ENCODE data around the gene MS4A12.
"Not testable (repeated sequence)": the region's sequence is repeated elsewhere in the genome, so short reads cannot be mapped to it uniquely, and the experiment has no call there.

Gene MS4A12

DNA sequence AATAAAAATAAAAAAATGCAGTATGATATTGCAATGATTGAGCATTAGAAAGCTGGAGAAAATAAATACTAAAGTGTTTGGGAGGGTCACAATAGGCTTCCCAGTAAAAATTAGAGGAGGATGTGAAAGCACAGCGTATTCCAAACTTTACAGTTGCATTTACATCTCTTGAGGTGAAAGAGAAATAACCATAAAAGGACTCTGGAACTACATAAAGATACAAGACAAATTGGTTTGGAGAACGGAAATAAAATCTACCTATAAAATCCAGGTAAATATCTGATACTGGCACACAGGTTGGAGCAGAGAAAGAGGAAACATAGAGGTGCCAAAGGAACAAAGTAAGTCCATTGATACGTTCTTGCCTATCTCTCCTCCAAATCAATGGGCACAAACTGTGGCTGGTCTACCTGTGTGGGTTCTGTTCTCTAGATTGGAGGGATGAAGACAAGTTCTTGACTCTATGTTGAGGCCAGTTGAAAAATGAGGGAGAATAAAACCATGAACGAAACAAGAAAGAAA lies at the start of gene MS4A12:
TSS of gene MS4A12 (plus strand) at position 291 of the 522 bp plus-strand sequence. CDS start 4,541 bp downstream, outside the sequence.
- no peak for DNase-seq

GRCh38 chr11:60447070-60447469 lies 45.5 kb upstream of the MS4A12 start:
- DNase-seq = no peak

DNA sequence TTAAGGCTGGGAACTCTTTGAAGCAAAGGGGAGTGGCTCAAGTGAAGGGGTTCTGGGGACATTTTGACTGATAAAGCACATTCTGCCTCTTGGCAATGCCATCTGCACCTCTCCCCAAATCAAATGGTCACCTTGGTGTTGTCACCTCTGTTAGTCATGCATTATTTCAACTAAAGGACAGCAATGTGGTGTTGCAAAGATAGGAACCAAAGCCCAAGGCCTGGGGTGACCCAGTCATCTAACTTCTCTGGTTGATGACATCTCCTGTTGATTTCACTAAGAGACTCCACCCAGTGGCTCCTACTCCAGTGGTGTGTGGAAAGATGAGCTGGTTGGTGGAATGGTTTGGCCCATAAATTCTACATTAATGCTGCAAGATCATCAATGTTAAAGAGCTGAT lies 44.7 kb upstream of the MS4A12 start:
- DNase-seq = no peak

DNA sequence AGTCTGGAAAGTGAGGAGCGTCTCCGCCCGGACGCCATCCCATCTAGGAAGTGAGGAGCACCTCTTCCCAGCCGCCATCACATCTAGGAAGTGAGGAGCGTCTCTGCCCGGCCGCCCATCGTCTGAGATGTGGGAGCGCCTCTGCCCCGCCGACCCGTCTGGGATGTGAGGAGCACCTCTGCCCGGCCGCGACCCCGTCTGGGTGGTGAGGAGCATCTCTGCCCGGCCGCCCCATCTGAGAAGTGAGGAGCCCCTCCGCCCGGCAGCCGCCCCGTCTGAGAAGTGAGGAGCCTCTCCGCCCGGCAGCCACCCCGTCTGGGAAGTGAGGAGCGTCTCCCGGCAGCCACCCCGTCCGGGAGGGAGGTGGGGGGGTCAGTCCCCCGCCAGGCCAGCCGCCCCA lies 41.4 kb upstream of the MS4A12 start:
- DNase-seq = not testable (repeated sequence)

- DNase-seq = no peak
Observed at GRCh38 chr11:60454212-60454611, 38.4 kb upstream of the MS4A12 start.

DNA sequence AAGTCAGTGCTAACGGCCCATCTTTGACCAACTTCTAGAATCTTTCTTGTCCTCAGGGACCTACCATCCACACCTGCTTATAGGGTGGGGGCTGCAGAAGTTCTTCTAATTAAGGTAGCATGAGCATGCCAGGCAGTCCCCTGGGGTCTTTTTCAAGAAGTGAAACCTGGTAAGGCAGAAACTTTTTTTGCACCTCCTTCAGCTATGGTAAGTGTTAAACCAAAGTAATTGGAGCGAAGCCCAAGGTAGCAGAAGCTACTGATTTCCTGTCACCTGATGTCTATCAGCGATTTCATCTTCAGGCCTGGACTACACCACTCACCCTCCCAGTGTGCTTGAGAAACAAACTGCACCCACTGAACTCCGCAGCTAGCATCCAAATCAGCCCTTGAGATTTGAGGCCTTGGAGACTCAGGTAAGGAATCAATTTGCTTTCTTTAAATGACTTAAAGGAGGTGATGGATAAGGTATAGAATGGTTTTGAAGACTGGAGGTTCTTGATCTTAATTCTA lies 37.0 kb upstream of the MS4A12 start, which contains the start of gene MS4A1:
TSS of gene MS4A1 (plus strand) at position 317 of the 512 bp plus-strand sequence. CDS start 6,528 bp downstream, outside the sequence.
- no peak for DNase-seq

DNA sequence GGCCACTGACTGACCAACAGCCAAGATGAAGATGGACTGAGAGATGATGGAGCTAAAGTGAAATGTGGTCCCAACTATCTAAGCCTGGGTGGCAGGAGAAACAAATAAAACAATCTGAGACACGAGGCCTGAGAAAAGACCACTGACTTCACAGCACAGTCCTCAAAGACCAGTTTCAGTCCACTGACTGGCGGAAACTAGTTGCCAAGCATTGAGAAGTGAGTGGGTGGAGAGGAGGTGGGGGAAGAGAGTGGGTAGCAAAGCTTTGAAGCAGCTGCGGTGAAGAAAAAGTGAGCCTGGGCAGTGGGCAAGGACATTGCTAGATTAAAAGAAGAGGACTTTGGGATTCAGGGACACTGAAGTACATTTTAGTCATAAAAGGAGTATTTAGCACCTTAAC lies 35.0 kb upstream of the MS4A12 start:
- no peak for DNase-seq

DNA sequence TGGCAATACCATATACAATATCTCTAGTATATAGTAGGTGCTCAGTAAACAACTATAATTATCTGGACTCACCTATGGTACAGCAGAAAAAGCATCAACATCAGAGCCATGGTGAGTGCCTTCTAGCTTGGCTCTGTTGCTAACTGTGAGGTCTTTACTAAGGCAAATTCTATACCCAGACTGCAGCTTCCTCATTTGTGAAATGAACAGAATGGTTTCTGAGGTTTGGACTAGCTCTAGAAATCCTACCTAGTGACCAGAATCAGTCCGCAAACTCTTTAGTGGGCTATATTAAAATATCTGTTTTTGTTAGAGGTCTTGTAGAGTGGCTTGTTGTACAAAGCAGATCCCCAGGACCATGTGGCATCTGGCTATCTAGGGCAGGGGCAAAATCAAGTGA lies 33.2 kb upstream of the MS4A12 start:
- DNase-seq = no peak

DNA sequence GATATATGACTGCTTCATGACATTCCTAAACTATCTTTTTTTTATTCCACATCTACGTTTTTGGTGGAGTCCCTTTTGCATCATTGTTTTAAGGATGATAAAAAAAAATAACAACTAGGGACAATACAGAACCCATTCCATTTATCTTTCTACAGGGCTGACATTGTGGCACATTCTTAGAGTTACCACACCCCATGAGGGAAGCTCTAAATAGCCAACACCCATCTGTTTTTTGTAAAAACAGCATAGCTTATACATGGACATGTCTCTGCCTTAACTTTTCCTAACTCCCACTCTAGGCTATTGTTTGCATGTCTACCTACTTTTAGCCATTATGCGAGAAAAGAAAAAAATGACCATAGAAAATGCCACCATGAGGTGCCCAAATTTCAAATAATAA lies 23.7 kb upstream of the MS4A12 start:
- no peak for DNase-seq

DNA sequence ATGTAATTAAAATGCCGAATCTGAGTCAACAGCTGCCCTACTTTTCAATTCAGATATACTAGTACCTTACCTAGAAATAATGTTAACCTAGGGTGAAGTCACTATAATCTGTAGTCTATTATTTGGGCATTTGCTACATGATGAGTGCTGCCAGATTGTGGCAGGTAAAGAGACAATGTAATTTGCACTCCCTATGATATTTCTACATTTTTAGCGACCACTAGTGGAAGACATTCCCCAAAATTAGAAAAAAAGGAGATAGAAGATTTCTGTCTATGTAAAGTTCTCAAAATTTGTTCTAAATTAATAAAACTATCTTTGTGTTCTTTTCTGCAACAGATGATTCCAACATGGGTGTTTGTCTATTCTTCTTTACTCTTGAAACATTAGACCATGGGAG lies 22.9 kb upstream of the MS4A12 start:
- no peak for DNase-seq

- DNase-seq = no peak
Observed at GRCh38 chr11:60477035-60477445, 15.5 kb upstream of the MS4A12 start.

GRCh38 chr11:60482361-60482760 lies 10.2 kb upstream of the MS4A12 start:
- DNase-seq = no peak

- peak; percentile 1 for DNase-seq
Observed at GRCh38 chr11:60485987-60486386, 6.6 kb upstream of the MS4A12 start.

DNA sequence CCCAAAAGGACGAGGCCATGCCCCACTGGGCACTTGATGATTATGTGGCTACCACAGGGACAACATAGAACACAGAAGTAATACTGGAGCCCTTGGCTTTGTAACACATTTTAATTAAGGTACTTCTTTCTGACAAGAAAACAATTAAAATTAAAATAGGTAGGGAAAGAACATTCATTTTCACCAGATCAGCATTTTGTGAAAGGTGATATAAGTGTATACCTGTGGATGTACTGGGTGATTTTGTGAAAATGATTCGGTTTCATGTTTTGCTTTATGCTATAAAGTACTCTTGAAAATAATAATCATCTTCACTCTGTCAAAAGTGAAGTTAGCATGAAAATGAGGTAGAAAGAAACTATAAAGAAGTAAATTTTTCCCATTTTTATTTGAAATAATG lies 876 bp downstream of the MS4A12 start:
- no peak for DNase-seq

GRCh38 chr11:60498399-60498798 lies 5.8 kb downstream of the MS4A12 start:
- DNase-seq = no peak

- no peak for DNase-seq
Observed at GRCh38 chr11:60498853-60499252, 6.3 kb downstream of the MS4A12 start.

- no peak for DNase-seq
Observed at GRCh38 chr11:60500276-60500910, 7.8 kb downstream of the MS4A12 start.

- no peak for DNase-seq
Observed at GRCh38 chr11:60502221-60502775, 9.7 kb downstream of the MS4A12 start.

DNA sequence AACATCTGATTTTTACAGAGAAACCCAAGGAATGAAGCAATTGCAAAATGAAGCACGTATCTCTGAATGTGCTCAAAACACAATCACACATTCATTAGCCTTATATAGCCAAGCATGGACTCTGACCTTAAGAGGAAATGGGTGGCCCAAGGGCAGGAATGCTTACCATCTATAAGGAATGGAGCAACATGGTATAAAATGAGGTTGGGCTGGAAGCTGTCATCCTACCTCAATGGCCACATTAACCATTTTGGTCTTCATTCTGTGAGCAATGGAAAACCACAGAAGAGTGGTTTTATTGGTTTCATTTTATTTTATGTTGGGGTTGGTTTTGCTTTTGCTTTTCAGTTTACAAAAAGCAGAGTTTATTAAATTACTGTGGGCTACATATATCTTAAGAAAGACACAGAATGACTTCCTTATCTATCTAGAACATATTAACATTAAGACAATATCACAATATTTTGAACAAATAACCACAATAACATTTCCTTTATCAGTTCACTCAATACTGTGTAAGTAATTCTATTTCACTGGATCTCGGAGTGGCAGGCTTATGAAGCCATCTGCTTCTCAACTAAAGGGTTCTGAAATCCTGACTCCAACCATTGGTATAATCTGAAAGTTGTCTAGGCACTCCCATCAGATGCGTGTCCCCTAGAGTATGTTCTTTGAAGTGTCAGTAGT lies 11.8 kb downstream of the MS4A12 start:
- no peak for DNase-seq

DNA sequence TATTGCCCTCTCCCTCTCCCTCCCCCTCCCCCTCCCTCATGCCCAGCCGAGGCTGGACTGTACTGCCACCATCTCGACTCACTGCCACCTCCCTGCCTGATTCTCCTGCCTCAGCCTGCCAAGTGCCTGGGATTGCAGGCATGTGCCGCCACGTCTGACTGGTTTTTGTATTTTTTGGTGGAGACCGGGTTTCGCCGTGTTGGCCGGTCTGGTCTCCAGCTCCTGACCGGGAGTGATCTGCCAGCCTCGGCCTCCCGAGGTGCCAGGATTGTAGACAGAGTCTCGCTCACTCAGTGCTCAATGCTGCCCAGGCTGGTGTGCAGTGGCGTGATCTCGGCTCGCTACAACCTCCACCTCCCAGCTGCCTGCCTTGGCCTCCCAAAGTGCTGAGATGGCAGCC lies 17.0 kb downstream of the MS4A12 start:
- DNase-seq = not testable (repeated sequence)

GRCh38 chr11:60510209-60510608 lies 17.6 kb downstream of the MS4A12 start:
- DNase-seq = not testable (repeated sequence)

DNA sequence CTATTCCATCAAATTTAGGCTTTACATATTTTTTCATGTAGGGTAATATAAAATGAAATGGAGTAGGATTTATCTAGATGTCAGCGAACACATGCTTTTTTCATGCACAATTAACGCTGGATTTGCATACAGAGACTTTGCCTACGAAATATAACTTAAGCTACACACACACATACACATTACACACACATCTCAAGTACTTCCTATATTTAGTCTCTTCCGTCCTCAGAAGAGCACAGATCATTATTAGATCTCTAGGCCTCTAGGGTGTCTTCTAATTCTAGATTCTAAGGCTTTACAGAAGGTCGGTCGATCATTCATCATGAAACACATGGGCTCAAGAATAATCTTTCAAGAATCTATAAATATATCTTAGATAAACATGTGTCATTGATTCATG lies 18.8 kb downstream of the MS4A12 start:
- no peak for DNase-seq

DNA sequence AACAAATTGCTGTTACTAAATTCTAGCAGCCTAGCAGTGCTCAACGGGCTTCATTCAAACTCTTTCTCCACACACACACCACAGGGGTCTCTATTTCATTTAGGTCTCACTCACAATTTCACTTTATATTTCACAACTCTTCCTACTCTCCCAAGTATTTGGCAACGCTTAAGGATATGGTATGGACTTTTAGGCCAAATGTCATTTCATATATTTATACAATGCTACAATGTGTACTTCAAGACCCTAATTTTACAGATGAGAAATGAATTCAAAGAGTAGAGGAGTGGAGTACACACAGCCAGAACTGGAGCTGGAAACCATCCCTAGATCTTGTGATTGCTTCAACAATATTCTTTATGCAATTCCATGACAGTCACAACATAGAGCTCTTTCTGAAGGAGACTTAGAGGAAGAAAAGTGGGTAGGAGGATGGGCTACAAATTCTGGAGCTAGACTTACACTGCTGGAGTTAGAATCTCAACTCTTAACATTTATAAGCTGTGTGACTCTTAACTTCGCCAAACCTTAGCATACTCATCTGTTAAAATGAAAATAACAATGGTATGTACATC lies 20.2 kb downstream of the MS4A12 start:
- DNase-seq = no peak
